Panc1 (cell line): ENCODE measurements around the gene B4GALNT2. TPM values are rescaled to one million over a fixed set of nuclear protein-coding genes. Genes with fewer than 3 reads are reported as not detected.

Experiments used
- ATAC-seq: fragments of 200-7000 bp; cut with Tn5 transposase; 2 replicates; pipeline ENCODE4 v1.9.1; 2020; ENCODE audit warnings: mild to moderate bottlenecking, moderate library complexity
- BruUV-seq: library from RNA; stranded (reverse); fragments of 400-500 nt; replicated peaks from 2 replicates; lab custom pipeline; 2021; lab: Mats Ljungman, UMichigan
- CTCF ChIA-PET: fragments of 300-600 bp; sonication (Branson Sonifier 250); formaldehyde crosslinking; loops from one replicate; lab custom pipeline; 2022; ENCODE audit warnings: antibody characterized with exemption; lab: Charles Lee
- POLR2A ChIA-PET: fragments of 300-600 bp; sonication (Branson Sonifier 250); formaldehyde crosslinking; loops from one replicate; lab custom pipeline; 2022; ENCODE audit warnings: antibody characterized with exemption; lab: Charles Lee
- DNase-seq: peaks from one replicate; pipeline ENCODE4 v3.0.0-alpha.2; 2010; ENCODE audit warnings: low read depth, low spot score
- H3K27ac ChIP-seq: 2 replicates; pipeline ENCODE4 v1.5.1; 2011; ENCODE audit warnings: mild to moderate bottlenecking, low read length, inconsistent platforms
- H3K27me3 ChIP-seq: fragments of 200-500 bp; sonication (Bioruptor generic); 2 replicates; pipeline ENCODE4 v1.6.0; 2014; ENCODE audit warnings: low read length, inconsistent platforms; ENCODE audit not compliant: control insufficient read depth, insufficient read depth
- H3K36me3 ChIP-seq: fragments of 200-500 bp; sonication (Bioruptor generic); 2 replicates; pipeline ENCODE4 v1.5.1; 2014; ENCODE audit warnings: inconsistent platforms, mild to moderate bottlenecking, low read length, moderate library complexity; ENCODE audit not compliant: control insufficient read depth, insufficient read depth
- H3K4me1 ChIP-seq: 2 replicates; pipeline ENCODE4 v1.5.1; 2011; ENCODE audit warnings: inconsistent platforms, mild to moderate bottlenecking, low read length, moderate library complexity; ENCODE audit not compliant: control insufficient read depth, insufficient read depth
- H3K4me3 ChIP-seq, 2 experiments: 2 replicates each; pipeline ENCODE4 v1.5.1; 2011 to 2012; ENCODE audit warnings: low read depth in 2 of 2, low read length in 2 of 2, mild to moderate bottlenecking in 2 of 2, inconsistent platforms in 1 of 2, moderate library complexity in 1 of 2
- H3K9me3 ChIP-seq: fragments of 200-500 bp; sonication (Bioruptor generic); 2 replicates; pipeline ENCODE4 v1.5.1; 2014; ENCODE audit warnings: low read depth, mild to moderate bottlenecking, inconsistent platforms, low read length, moderate library complexity; ENCODE audit not compliant: control insufficient read depth, insufficient read depth
- CTCF ChIP-seq: fragments of 450-650 bp; IDR thresholded peaks from 2 replicates; pipeline ENCODE4 v1.5.1; 2017; ENCODE audit warnings: mild to moderate bottlenecking
- POLR2AphosphoS5 ChIP-seq: IDR thresholded peaks from 2 replicates; pipeline ENCODE4 v1.6.1; 2012; ENCODE audit warnings: mild to moderate bottlenecking, low read depth, low read length, moderate library complexity
- REST ChIP-seq, 2 experiments: IDR thresholded peaks; 2 replicates each; pipeline ENCODE4 v1.6.1; 2011 to 2012; ENCODE audit warnings: low read depth in 2 of 2, control low read depth in 1 of 2, low read length in 1 of 2, mild to moderate bottlenecking in 1 of 2, moderate library complexity in 1 of 2; ENCODE audit not compliant: insufficient read depth in 1 of 2
- SIN3A ChIP-seq: IDR thresholded peaks from 2 replicates; pipeline ENCODE4 v1.6.1; 2012; ENCODE audit warnings: low read depth, mild to moderate bottlenecking, low read length, moderate library complexity, borderline replicate concordance; ENCODE audit not compliant: insufficient read depth
- TCF7L2 ChIP-seq: IDR thresholded peaks from 2 replicates; pipeline ENCODE4 v1.6.1; 2011; ENCODE audit warnings: mild to moderate bottlenecking, low read depth, low read length, inconsistent platforms
- in situ Hi-C: cut with HindIII; loops from 2 replicates; pipeline ENCODE4 v1.10.0; 2016; ENCODE audit warnings: low sequenced_read_pairs, low pct_unique_long_range_greater_than_20kb
- intact Hi-C: fragments of 100-400 bp; cut with micrococcal nuclease; formaldehyde crosslinking; loops from one replicate; pipeline ENCODE4 v1.10.0; 2022; ENCODE audit not compliant: unreplicated experiment
- total RNA-seq: library from RNA; stranded (reverse); gene quantifications from one replicate; pipeline ENCODE4 v1.2.1, GENCODE V29; 2021; ENCODE audit not compliant: unreplicated experiment

B4GALNT2 gene
- total RNA-seq, 1 experiment from 2014 or later = not detected

- Histone ChIP-seq H3K27me3 (no peaks in the 10 kb centered on the region), H3K4me3 (no peak overlapping the region), H3K27ac (no peak overlapping the region), H3K4me1 (no peaks in the 10 kb centered on the region), H3K9me3 (no peaks in the 10 kb centered on the region; the same call in 1 of the 2 replicates), H3K36me3 (no peaks in the 10 kb centered on the region)
- in situ Hi-C loops = no loop called here
- DNase-seq (no peak), ATAC-seq (no peak)
- ChIA-PET CTCF (no interaction called here), POLR2A (no interaction called here)
- TF ChIP-seq POLR2AphosphoS5 (no peak), REST (IDR thresholded peaks at IDR 0.05; ENCODE audit: insufficient read depth in 1 of 2, low read depth in 2 of 2, low read length in 1 of 2) (no peak), TCF7L2 (no peak), SIN3A (no peak), CTCF (no peak)
- no TSS peak for BruUV-seq
- intact Hi-C loops = no loop called here
These were observed 41.5 kb upstream of the B4GALNT2 start for GRCh38 chr17:49090878-49091594.

GRCh38 chr17:49093131-49093530 is 39.4 kb upstream of the B4GALNT2 start:
- Histone ChIP-seq H3K9me3 (no peaks in the 10 kb centered on the region; the same call in 1 of the 2 replicates), H3K27ac (no peak overlapping the region), H3K36me3 (no peaks in the 10 kb centered on the region), H3K27me3 (no peaks in the 10 kb centered on the region), H3K4me1 (no peaks in the 10 kb centered on the region), H3K4me3 (no peak overlapping the region)
- intact Hi-C loops = no loop called here
- POLR2A ChIA-PET = no interaction called here
- ATAC-seq = no peak
- DNase-seq = no peak
- CTCF ChIA-PET = no interaction called here
- in situ Hi-C loops = no loop called here
- TF ChIP-seq REST (IDR thresholded peaks at IDR 0.05; ENCODE audit: insufficient read depth in 1 of 2, low read depth in 2 of 2, low read length in 1 of 2) (no peak), POLR2AphosphoS5 (no peak), CTCF (no peak), SIN3A (no peak)
- no TSS peak for BruUV-seq
